Right lobe of liver (tissue), 6 donors: ENCODE data around the gene GMPR. TPM values are rescaled to one million over a fixed set of nuclear protein-coding genes. Genes with fewer than 3 reads are reported as not detected.

ENCODE experiments used
- ATAC-seq, 4 donors: fragments of 200-7000 bp; cut with Tn5 transposase; one replicate each; pipeline ENCODE4 v1.9.1; 2020; ENCODE audit warnings: mild to moderate bottlenecking in 4 of 4, moderate library complexity in 4 of 4
- DNase-seq, 3 donors: peaks; one replicate each; pipeline ENCODE4 v3.0.0-alpha.2; 2020
- H3K27ac ChIP-seq, 3 donors: fragments of 200-600 bp; one replicate each; pipeline ENCODE4 v1.8.0; 2022
- H3K27me3 ChIP-seq, 2 donors: fragments of 200-600 bp; one replicate each; pipeline ENCODE4 v1.8.0; 2022
- H3K36me3 ChIP-seq, 4 donors: fragments of 200-600 bp; sonication (generic) in 1 of 4; one replicate each; pipeline versions ENCODE4 v1.5.1 to v1.8.0; 2017 to 2022; ENCODE audit warnings: control low read depth in 1 of 4
- H3K4me1 ChIP-seq, 4 donors: fragments of 200-600 bp; sonication (generic) in 1 of 4; one replicate each; pipeline versions ENCODE4 v1.5.1 to v1.8.0; 2017 to 2022; ENCODE audit warnings: control low read depth in 1 of 4
- H3K4me3 ChIP-seq, 3 donors: fragments of 200-600 bp; one replicate each; pipeline ENCODE4 v1.8.0; 2022
- H3K9me3 ChIP-seq, 4 donors: fragments of 200-600 bp; sonication (generic) in 1 of 4; one replicate each; pipeline versions ENCODE4 v1.5.1 to v1.8.0; 2017 to 2022; ENCODE audit warnings: control low read depth in 1 of 4
- POLR2A ChIP-seq: fragments of 450-650 bp; IDR thresholded peaks from one replicate; pipeline ENCODE4 v1.6.1; 2017; ENCODE audit warnings: antibody characterized with exemption, mild to moderate bottlenecking
- WGBS: methylation state at CpG from one replicate; pipeline ENCODE4 v1.1.6; 2018; ENCODE audit warnings: low coverage, low lambda C conversion rate; ENCODE audit not compliant: insufficient coverage; ENCODE audit errors: missing lambda C conversion rate; 5-methylcytosine and 5-hydroxymethylcytosine counted together
- intact Hi-C, 2 donors: fragments of 100-400 bp; cut with DNase I; formaldehyde crosslinking; loops; one replicate each; pipeline versions ENCODE4 v1.11.2 to v1.14.1; 2022
- total RNA-seq, 6 experiments: library from RNA; depleted of rRNA in 2 of 6; stranded (reverse); fragments of >200 nt in 2 of 6; fragmentation: NEBNext Ultra II Directional in 3 of 6; extraction: Animal tissue kit (Norgen Biotek cat#: 25700) in 3 of 6; gene quantifications; one replicate each; pipeline versions ENCODE4 v1.1.0 to v1.2.4, GENCODE V29; 2016 to 2023
- TF ChIP-seq, protein P1 (sequence below), 4 donors: fragments of 200-600 bp in 3 of 4; fragments of 450-650 bp in 1 of 4; IDR thresholded peaks; one replicate each; pipeline versions ENCODE4 v1.5.1 to v1.8.0; 2016 to 2022; ENCODE audit warnings: antibody characterized with exemption in 4 of 4, mild to moderate bottlenecking in 2 of 4
- donor health status: DM: no; HTN: yes; CAD: no.
- donor health status: DM: no; HTN: no; CAD: no.
- donor health status: DM: no; HTN: no; CAD: no.
- donor health status: DM: no; HTN: yes; CAD: no.
- donor health status: DM: no; HTN: yes; CAD: no.

The GMPR gene
- total RNA-seq, 6 experiments from 2014 or later, result 3.7 to 6.5 (median 4.9) TPM

DNA sequence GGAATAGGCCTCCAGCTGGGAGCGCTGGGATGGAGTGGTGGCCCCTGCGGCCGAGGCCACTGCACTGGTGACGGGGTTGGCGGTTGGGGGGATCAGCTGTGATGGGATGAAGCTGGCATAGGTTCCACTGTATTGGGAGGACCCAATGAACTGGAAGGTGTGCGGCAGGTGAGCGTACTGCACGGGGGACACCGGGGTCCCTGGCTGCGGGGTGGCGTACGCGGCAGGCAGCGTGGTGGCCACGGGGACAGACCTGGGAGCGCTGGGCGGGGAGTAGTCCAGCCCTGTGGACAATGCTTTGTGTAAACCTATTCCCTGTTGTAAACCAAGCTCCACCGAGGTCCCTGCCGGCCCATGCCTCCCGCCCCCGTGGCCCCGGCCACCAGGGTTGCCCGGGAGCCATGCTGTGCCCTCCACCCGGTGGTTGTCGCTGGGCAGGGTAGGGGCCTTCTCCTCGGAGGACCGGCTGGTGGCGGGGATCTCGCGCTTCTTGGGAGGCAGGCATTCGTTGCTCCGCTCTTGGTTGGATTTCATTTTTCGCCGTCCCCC lies 89.5 kb downstream of the GMPR start:
- intact Hi-C loops, result loop anchor here in 1 of 2 donors (10.0 kb wide), 1 partner anchor 83 kb away; no protein-coding TSS in a partner anchor
- Histone ChIP-seq H3K4me3 (no peak overlapping the region), H3K36me3 (peaks cover 0 to 11% (median 3%) of the 10 kb centered on the region in 4 donors), H3K4me1 (peaks cover 0 to 11% (median 0%) of the 10 kb centered on the region in 4 donors), H3K27ac (no peak overlapping the region), H3K9me3 (no peaks in the 10 kb centered on the region), H3K27me3 (no peaks in the 10 kb centered on the region)
- WGBS, result 100% methylated on average over 5 of the region's 34 CpGs
- ATAC-seq (peak in 1 of 4 donors; percentile 15), DNase-seq (peak in 1 of 3 donors; percentile 38)
- TF ChIP-seq, protein P1, sequence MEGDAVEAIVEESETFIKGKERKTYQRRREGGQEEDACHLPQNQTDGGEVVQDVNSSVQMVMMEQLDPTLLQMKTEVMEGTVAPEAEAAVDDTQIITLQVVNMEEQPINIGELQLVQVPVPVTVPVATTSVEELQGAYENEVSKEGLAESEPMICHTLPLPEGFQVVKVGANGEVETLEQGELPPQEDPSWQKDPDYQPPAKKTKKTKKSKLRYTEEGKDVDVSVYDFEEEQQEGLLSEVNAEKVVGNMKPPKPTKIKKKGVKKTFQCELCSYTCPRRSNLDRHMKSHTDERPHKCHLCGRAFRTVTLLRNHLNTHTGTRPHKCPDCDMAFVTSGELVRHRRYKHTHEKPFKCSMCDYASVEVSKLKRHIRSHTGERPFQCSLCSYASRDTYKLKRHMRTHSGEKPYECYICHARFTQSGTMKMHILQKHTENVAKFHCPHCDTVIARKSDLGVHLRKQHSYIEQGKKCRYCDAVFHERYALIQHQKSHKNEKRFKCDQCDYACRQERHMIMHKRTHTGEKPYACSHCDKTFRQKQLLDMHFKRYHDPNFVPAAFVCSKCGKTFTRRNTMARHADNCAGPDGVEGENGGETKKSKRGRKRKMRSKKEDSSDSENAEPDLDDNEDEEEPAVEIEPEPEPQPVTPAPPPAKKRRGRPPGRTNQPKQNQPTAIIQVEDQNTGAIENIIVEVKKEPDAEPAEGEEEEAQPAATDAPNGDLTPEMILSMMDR (IDR thresholded peaks at IDR 0.05), result no peak
- TF ChIP-seq POLR2A, result no peak

DNA sequence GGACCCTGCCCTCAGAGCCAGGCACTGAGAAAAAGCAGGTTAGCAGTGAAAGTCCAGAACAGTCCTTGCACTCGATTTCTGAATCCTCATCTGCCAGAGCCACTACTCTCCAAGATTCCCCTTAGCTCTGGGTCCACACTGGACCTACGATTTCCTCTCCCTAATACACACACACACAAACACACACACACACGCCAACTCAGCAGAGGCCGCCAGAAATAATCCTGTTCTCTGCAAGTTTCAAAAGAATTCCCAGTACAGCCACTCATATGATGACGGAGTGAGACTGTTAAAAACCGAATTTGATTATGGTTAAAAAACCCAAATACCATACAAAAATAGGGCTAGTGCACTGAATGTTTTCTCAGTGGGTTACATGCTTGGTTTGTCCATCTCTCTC lies 90.8 kb downstream of the GMPR start:
- intact Hi-C loops, result loop anchor here in 1 of 2 donors (10.0 kb wide), 1 partner anchor 84 kb away; no protein-coding TSS in a partner anchor
- ATAC-seq (no peak), DNase-seq (peak in 1 of 3 donors; percentile 17)
- WGBS, result 76% methylated on average over 6 of the region's 6 CpGs
- H3K4me3 ChIP-seq, result no peak overlapping the region
- H3K9me3 ChIP-seq, result no peaks in the 10 kb centered on the region
- H3K27ac ChIP-seq, result no peak overlapping the region
- H3K36me3 ChIP-seq, result peaks cover 0 to 11% (median 3%) of the 10 kb centered on the region in 4 donors
- no peaks in the 10 kb centered on the region for H3K27me3 ChIP-seq
- no peak for TF ChIP-seq POLR2A
- TF ChIP-seq, protein P1 (IDR thresholded peaks at IDR 0.05), result no peak
- H3K4me1 ChIP-seq, result peaks cover 0 to 15% (median 3%) of the 10 kb centered on the region in 4 donors

DNA sequence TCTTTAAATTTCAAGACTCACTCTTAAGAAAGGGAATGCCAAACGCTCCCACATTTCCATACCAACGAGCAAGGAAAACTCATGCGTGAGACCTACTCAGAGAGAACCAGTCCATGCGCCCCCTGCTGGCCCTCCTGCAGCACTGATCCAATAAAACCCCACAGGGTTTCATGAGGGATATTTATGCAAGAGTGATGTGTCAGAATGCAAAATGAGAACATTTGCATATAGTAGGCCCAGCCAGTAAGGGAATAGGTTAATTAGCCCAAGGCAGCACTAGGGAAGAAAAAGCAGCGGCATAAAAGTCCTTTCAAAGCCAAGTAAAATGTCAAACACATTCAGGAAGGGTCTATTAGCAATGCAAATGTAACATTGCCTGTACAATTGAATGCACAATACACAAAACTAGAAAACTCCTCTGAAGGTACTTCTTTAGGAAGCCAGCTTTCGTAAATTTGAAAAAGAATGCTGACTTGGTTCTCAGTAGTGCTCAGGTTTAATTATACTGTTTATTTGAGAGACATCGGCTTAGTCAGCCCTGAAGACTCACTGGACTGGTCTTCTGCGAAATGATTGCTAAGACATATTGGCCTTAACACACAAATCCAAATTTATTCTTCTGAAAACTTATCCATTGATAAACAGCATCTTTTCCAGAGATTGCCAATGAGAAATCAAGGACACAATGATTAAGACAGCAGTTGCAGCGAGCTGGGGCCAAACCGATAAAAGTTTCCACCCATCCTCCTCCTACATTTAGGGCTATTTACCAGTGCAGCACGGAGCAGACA lies 93.2 kb downstream of the GMPR start:
- H3K27me3 ChIP-seq, result no peaks in the 10 kb centered on the region
- TF ChIP-seq POLR2A, result no peak
- TF ChIP-seq, protein P1 (IDR thresholded peaks at IDR 0.05), result peak; percentile 75 to 88 (median 84)
- peaks cover 0 to 6% (median 0%) of the 10 kb centered on the region in 4 donors for H3K36me3 ChIP-seq
- H3K4me1 ChIP-seq, result peaks cover 0 to 15% (median 3%) of the 10 kb centered on the region in 4 donors
- ATAC-seq (peak; percentile 70 to 78 (median 70)), DNase-seq (peak; percentile 61 to 68 (median 67))
- 29% methylated on average over 11 of the region's 11 CpGs for WGBS
- no peak overlapping the region for H3K4me3 ChIP-seq
- no peaks in the 10 kb centered on the region for H3K9me3 ChIP-seq
- no peak overlapping the region for H3K27ac ChIP-seq
- intact Hi-C loops, result loop anchor here in 1 of 2 donors (10.0 kb wide), 1 partner anchor 73 kb away; no protein-coding TSS in a partner anchor

DNA sequence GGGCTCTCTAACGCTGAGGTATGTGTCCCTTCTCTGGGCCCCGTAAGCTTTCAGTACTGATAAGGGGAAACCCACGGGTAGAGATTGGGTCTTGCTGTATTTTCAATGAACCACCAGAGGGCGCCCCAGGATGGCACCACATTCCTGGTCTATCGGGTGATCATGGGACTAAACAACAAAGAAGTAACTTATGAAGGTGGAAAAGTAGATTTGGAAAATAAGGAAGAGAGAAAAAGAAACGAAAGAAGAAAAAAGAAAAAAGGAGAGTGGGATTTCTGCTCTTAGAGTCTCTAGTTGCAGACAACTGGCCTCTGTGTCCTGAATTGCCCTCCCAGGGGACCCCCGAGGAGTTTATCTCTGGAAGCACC lies 93.8 kb downstream of the GMPR start:
- Histone ChIP-seq H3K9me3 (no peaks in the 10 kb centered on the region), H3K4me1 (peaks cover 0 to 15% (median 3%) of the 10 kb centered on the region in 4 donors), H3K4me3 (no peak overlapping the region), H3K27ac (no peak overlapping the region), H3K36me3 (peaks cover 0 to under 1% (median 0%) of the 10 kb centered on the region in 4 donors), H3K27me3 (no peaks in the 10 kb centered on the region)
- intact Hi-C loops, result loop anchor here in 1 of 2 donors (10.0 kb wide), 1 partner anchor 73 kb away; no protein-coding TSS in a partner anchor
- ATAC-seq, result peak; percentile 84 to 90 (median 86)
- peak; percentile 70 to 79 (median 74) for DNase-seq
- WGBS, result 3% methylated on average over 7 of the region's 7 CpGs
- TF ChIP-seq, protein P1 (IDR thresholded peaks at IDR 0.05), result peak; percentile 85 to 95 (median 94)
- no peak for TF ChIP-seq POLR2A
